ENCODE data around the gene MCAT. TPM values are rescaled to one million over a fixed set of nuclear protein-coding genes. Genes with fewer than 3 reads are reported as not detected.
"Not testable (repeated sequence)": the region's sequence is repeated elsewhere in the genome, so short reads cannot be mapped to it uniquely, and the experiment has no call there.

MCAT gene
- total RNA-seq, 2 donors from 2014 or later, result 16.5 to 19.2 TPM

DNA sequence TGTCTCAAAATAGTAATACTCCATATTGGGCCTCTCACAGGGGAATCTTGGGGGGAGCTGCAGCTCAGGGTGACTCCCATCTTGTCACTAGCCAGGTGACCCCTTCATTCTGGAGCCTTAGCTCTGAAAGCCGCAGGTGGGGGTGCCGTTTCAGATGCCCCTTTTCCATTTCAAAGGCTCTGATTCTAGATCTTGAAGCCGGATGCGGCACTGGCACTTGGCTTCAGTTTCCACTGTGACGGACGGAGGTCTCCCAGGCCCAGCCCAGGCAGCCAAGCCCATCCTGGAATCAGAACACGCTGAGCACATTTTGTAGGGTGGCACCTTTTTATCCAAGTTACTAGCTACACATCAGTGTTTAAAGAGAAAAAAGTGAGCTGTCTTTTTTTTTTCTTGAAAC lies 26.3 kb downstream of the MCAT start:
- DNase-seq (no peak), ATAC-seq (no peak)
- no peaks in the 10 kb centered on the region for H3K9me3 ChIP-seq (ENCODE audit: control insufficient read depth, low read length, poor library complexity, severe bottlenecking)
- Mint-ChIP-seq H3K4me3 (no peak overlapping the region), H3K4me1 (peaks cover 8% of the 10 kb centered on the region), H3K27ac (no peak overlapping the region), H3K36me3 (ENCODE audit: low read depth) (no peaks in the 10 kb centered on the region), H3K27me3 (no peaks in the 10 kb centered on the region)

GRCh38 chr22:43114958-43115357 lies 28.2 kb downstream of the MCAT start:
- ATAC-seq (no peak), DNase-seq (no peak)
- H3K27me3 Mint-ChIP-seq, result no peaks in the 10 kb centered on the region
- H3K36me3 Mint-ChIP-seq (ENCODE audit: low read depth), result no peaks in the 10 kb centered on the region
- H3K4me1 Mint-ChIP-seq, result peaks cover 11% of the 10 kb centered on the region
- H3K4me3 Mint-ChIP-seq, result no peak overlapping the region
- no peaks in the 10 kb centered on the region for H3K9me3 ChIP-seq (ENCODE audit: control insufficient read depth, low read length, poor library complexity, severe bottlenecking)
- no peak overlapping the region for H3K27ac Mint-ChIP-seq

GRCh38 chr22:43113526-43114251 lies 29.5 kb downstream of the MCAT start:
- ATAC-seq (no peak), DNase-seq (no peak)
- no peak overlapping the region for H3K4me3 Mint-ChIP-seq
- H3K27ac Mint-ChIP-seq, result no peak overlapping the region
- no peaks in the 10 kb centered on the region for H3K9me3 ChIP-seq (ENCODE audit: control insufficient read depth, low read length, poor library complexity, severe bottlenecking)
- peaks cover 7% of the 10 kb centered on the region for H3K4me1 Mint-ChIP-seq
- no peaks in the 10 kb centered on the region for H3K36me3 Mint-ChIP-seq (ENCODE audit: low read depth)
- H3K27me3 Mint-ChIP-seq, result no peaks in the 10 kb centered on the region

- no peaks in the 10 kb centered on the region for H3K36me3 Mint-ChIP-seq (ENCODE audit: low read depth)
- no peak overlapping the region for H3K27ac Mint-ChIP-seq
- H3K27me3 Mint-ChIP-seq, result no peaks in the 10 kb centered on the region
- H3K4me3 Mint-ChIP-seq, result peak overlapping the region; percentile 73
- peak; percentile 34 to 40 (median 39) for DNase-seq
- no peaks in the 10 kb centered on the region for H3K9me3 ChIP-seq (ENCODE audit: control insufficient read depth, low read length, poor library complexity, severe bottlenecking)
- H3K4me1 Mint-ChIP-seq, result peaks cover 8% of the 10 kb centered on the region
- peak; percentile 86 for ATAC-seq
Observed at GRCh38 chr22:43110927-43111623, 32.1 kb downstream of the MCAT start.

DNA sequence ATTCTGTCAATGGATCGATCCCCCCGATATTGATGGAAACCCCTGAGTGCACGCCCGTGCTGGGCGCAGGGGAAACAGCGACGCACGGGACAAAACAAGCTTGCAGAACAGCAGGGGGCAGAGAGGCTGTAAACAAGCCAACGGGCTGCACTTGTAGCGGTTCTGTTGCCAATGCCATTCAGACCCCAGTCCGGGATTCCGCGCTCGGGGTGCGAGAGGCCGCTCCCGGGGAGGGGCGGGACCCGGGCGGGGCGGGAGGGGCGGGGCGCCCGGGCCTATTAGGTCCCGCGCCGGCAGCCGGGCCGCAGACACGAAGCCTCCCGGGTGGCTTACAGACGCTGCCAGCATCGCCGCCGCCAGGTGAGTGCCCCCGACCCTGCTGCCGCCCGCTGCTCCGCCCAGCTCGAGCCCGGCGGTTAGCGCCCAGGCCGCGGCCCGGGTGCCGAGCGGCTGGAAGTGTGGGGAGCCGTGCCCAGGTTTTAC lies 32.7 kb downstream of the MCAT start, which contains the start of gene BIK:
TSS of gene BIK (plus strand) at position 307 of the 483 bp plus-strand sequence. CDS start 13,273 bp downstream, outside the sequence.
- H3K27me3 Mint-ChIP-seq, result no peaks in the 10 kb centered on the region
- H3K4me3 Mint-ChIP-seq, result peak within 1 kb of the TSS; percentile 86
- H3K9me3 ChIP-seq (ENCODE audit: control insufficient read depth, low read length, poor library complexity, severe bottlenecking), result no peaks in the 10 kb centered on the region
- H3K36me3 Mint-ChIP-seq (ENCODE audit: low read depth), result no peaks in the 10 kb centered on the region
- ATAC-seq (peak; percentile 65), DNase-seq (peak; percentile 19 to 37 (median 36))
- H3K4me1 Mint-ChIP-seq, result peaks cover 8% of the 10 kb centered on the region
- H3K27ac Mint-ChIP-seq, result no peak within 1 kb of the TSS

GRCh38 chr22:43109921-43110443 lies 33.2 kb downstream of the MCAT start:
- Mint-ChIP-seq H3K4me1 (peaks cover 10% of the 10 kb centered on the region), H3K27ac (no peak overlapping the region), H3K4me3 (peak overlapping the region; percentile 86), H3K27me3 (no peaks in the 10 kb centered on the region), H3K36me3 (ENCODE audit: low read depth) (no peaks in the 10 kb centered on the region)
- no peaks in the 10 kb centered on the region for H3K9me3 ChIP-seq (ENCODE audit: control insufficient read depth, low read length, poor library complexity, severe bottlenecking)
- DNase-seq (no peak), ATAC-seq (no peak)

GRCh38 chr22:43109511-43109910 lies 33.7 kb downstream of the MCAT start:
- ATAC-seq, result no peak
- no peaks in the 10 kb centered on the region for H3K9me3 ChIP-seq (ENCODE audit: control insufficient read depth, low read length, poor library complexity, severe bottlenecking)
- no peaks in the 10 kb centered on the region for H3K36me3 Mint-ChIP-seq (ENCODE audit: low read depth)
- no peak for DNase-seq
- peaks cover 11% of the 10 kb centered on the region for H3K4me1 Mint-ChIP-seq
- no peak overlapping the region for H3K27ac Mint-ChIP-seq
- no peaks in the 10 kb centered on the region for H3K27me3 Mint-ChIP-seq
- peak overlapping the region; percentile 74 for H3K4me3 Mint-ChIP-seq

DNA sequence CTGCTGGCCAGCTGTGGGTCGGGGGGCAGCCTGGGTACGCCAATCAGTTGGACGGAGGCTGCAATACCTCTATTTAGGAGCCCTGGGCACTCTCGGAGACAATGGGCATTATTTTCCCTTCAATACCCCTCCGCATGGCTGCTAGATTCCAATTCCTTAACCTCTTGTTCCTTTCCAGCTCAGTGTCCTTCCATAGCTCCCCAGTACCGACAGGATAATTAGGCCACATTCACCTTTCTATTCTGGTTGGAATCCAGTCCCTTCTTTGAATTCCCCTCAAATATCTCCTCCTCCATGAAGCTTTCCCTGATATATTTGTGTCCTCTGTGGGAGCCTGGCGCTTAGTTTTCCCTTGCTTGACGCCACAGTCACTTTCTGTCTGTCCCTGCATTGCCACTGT lies 36.9 kb downstream of the MCAT start:
- ATAC-seq (no peak), DNase-seq (no peak)
- no peak overlapping the region for H3K27ac Mint-ChIP-seq
- H3K27me3 Mint-ChIP-seq, result no peaks in the 10 kb centered on the region
- no peak overlapping the region for H3K4me3 Mint-ChIP-seq
- no peaks in the 10 kb centered on the region for H3K36me3 Mint-ChIP-seq (ENCODE audit: low read depth)
- H3K4me1 Mint-ChIP-seq, result peaks cover 17% of the 10 kb centered on the region
- no peaks in the 10 kb centered on the region for H3K9me3 ChIP-seq (ENCODE audit: control insufficient read depth, low read length, poor library complexity, severe bottlenecking)

DNA sequence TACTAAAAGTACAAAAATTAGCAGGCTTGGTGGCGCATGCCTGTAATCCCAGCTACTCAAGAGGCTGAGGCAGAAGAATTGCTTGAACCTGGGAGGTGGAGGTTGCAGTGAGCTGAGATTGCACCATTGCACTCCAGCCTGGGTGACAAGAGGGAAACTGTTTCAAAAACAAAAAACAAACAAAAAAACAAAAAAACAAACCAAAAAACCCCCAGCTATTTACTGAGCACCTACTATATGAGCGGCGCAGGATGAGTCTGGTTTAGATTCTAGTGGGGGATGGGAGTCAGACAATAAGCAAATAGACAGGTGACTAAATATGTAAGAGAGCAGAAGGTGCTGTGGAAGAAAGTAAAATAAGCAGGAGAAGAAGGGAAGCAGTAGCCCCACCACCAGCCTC lies 38.2 kb downstream of the MCAT start:
- H3K4me3 Mint-ChIP-seq; H3K9me3 ChIP-seq (ENCODE audit: control insufficient read depth, low read length, poor library complexity, severe bottlenecking); DNase-seq; H3K27me3 Mint-ChIP-seq; ATAC-seq; H3K36me3 Mint-ChIP-seq (ENCODE audit: low read depth): not testable (repeated sequence)
- peaks cover 17% of the 10 kb centered on the region for H3K4me1 Mint-ChIP-seq
- peak overlapping the region; percentile 72 for H3K27ac Mint-ChIP-seq

DNA sequence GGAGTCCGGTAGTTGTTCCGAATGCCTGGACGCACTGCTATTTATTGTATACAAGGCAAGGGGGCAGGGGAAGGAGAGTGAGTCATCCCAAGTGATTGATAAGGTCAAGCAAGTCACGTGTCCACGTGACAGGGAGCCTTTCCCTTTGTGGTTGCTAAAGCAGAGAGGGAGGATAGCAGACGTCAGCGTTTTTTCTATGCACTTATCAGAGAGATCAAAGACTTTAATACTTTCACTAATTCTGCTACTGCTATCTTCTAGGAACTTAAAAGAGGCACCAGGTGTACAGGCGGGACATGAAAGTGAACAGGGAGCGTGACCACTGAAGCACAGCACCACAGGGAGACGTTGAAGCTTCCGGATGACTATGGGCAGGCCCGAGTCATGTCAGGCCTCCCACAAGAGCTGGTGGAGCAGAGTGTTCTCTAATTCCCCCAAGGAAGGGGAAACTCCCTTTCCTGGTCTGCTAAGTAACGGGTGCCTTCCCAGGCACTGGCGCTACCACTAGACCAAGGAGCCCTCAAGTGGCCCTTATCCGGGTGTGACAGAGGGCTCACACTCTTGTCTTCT lies 39.1 kb downstream of the MCAT start:
- peak overlapping the region; percentile 33 for H3K4me3 Mint-ChIP-seq
- H3K4me1 Mint-ChIP-seq, result peaks cover 17% of the 10 kb centered on the region
- DNase-seq (peak in 1 of 3 donors; percentile 25), ATAC-seq (peak; percentile 90)
- not testable (repeated sequence) for H3K9me3 ChIP-seq (ENCODE audit: control insufficient read depth, low read length, poor library complexity, severe bottlenecking); H3K36me3 Mint-ChIP-seq (ENCODE audit: low read depth); H3K27me3 Mint-ChIP-seq
- H3K27ac Mint-ChIP-seq, result peak overlapping the region; percentile 72

- Mint-ChIP-seq H3K27me3 (no peaks in the 10 kb centered on the region), H3K27ac (no peak overlapping the region), H3K4me1 (peaks cover 14% of the 10 kb centered on the region), H3K4me3 (no peak overlapping the region), H3K36me3 (ENCODE audit: low read depth) (no peaks in the 10 kb centered on the region)
- H3K9me3 ChIP-seq (ENCODE audit: control insufficient read depth, low read length, poor library complexity, severe bottlenecking), result no peaks in the 10 kb centered on the region
- ATAC-seq, result no peak
- no peak for DNase-seq
Observed at GRCh38 chr22:43101306-43101705, 41.9 kb downstream of the MCAT start.

DNA sequence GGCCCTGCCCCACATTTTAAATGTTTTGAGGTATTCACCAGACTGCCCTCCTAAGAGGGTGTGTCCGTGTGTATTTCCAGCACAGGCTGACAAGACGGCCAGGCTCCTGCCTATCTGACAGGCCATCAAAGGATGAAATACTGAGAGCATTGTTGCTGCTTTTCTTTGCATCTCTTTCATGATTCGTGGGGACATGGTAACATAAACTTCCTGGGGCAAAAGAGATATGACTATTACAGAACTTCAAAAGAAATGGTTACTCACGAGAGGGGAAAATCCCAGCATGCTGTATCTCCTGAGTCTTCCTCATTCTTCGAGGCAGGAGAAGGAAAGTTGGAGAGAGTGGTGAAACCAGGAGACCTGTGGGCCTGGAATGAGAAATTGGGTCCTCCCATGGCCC lies 43.0 kb downstream of the MCAT start:
- Mint-ChIP-seq H3K36me3 (ENCODE audit: low read depth) (no peaks in the 10 kb centered on the region), H3K27ac (no peak overlapping the region), H3K4me1 (peaks cover 14% of the 10 kb centered on the region), H3K27me3 (no peaks in the 10 kb centered on the region), H3K4me3 (no peak overlapping the region)
- ATAC-seq (no peak), DNase-seq (no peak)
- H3K9me3 ChIP-seq (ENCODE audit: control insufficient read depth, low read length, poor library complexity, severe bottlenecking), result no peaks in the 10 kb centered on the region

DNA sequence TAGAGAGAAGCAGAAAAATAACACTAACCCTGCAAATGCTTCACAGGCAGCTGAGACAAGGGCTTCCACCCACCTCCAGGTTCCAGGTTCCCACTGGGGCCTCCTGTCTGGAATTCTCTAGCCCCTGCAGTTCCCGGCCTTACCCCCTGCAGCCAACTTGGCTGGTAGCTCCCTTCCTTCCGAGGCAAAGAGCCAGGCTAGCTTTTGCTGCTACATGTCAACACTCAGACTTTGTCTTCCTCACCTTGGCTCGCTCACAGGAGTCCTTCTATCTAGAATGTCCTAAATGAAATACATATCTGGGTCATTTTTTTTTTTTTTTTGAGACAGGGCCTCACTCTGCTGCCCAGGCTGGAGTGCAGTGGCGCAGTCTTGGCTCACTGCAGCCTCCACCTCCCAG lies 44.1 kb downstream of the MCAT start:
- Mint-ChIP-seq H3K27ac (peak overlapping the region; percentile 21), H3K4me1 (peaks cover 9% of the 10 kb centered on the region), H3K27me3 (no peaks in the 10 kb centered on the region), H3K4me3 (no peak overlapping the region), H3K36me3 (ENCODE audit: low read depth) (no peaks in the 10 kb centered on the region)
- no peak for DNase-seq
- ATAC-seq, result no peak
- no peaks in the 10 kb centered on the region for H3K9me3 ChIP-seq (ENCODE audit: control insufficient read depth, low read length, poor library complexity, severe bottlenecking)
